HUDEP-2 (cell line): Measurements from ENCODE around the gene SLC6A3.

Experiments used
- DNase-seq, 76 experiments: peaks; one replicate each; lab custom pipeline; 2025; ENCODE audit not compliant: unreplicated experiment in 76 of 76; lab: John Stamatoyannopoulos, UW

SLC6A3 gene

GRCh38 chr5:1392261-1392660 lies 53.0 kb downstream of the SLC6A3 start:
- no peak for DNase-seq

GRCh38 chr5:1391691-1392090 lies 53.5 kb downstream of the SLC6A3 start:
- DNase-seq = no peak

GRCh38 chr5:1390861-1391600 lies 54.2 kb downstream of the SLC6A3 start:
- no peak for DNase-seq

- DNase-seq = no peak
These were observed 54.9 kb downstream of the SLC6A3 start for GRCh38 chr5:1390333-1390732.

- no peak for DNase-seq
These were observed 56.8 kb downstream of the SLC6A3 start for GRCh38 chr5:1388383-1388967.

GRCh38 chr5:1387876-1388275 lies 57.4 kb downstream of the SLC6A3 start:
- DNase-seq = no peak

GRCh38 chr5:1387059-1387755 lies 58.0 kb downstream of the SLC6A3 start:
- no peak for DNase-seq

GRCh38 chr5:1386274-1386717 lies 58.9 kb downstream of the SLC6A3 start:
- DNase-seq = peak in 2 of 76 experiments; percentile 11 to 30

- peak in 72 of 76 experiments; percentile 5 to 86 (median 63) for DNase-seq
These were observed 59.6 kb downstream of the SLC6A3 start for GRCh38 chr5:1385395-1386273.

GRCh38 chr5:1384521-1384920 lies 60.7 kb downstream of the SLC6A3 start:
- DNase-seq = no peak

- DNase-seq = no peak
These were observed 61.3 kb downstream of the SLC6A3 start for GRCh38 chr5:1383886-1384401.

- DNase-seq = no peak
These were observed 61.9 kb downstream of the SLC6A3 start for GRCh38 chr5:1383344-1383743.

GRCh38 chr5:1382248-1382700 lies 63.0 kb downstream of the SLC6A3 start:
- no peak for DNase-seq

GRCh38 chr5:1381370-1382247 lies 63.6 kb downstream of the SLC6A3 start:
- DNase-seq = no peak

- DNase-seq = no peak
These were observed 64.3 kb downstream of the SLC6A3 start for GRCh38 chr5:1380910-1381309.

GRCh38 chr5:1380011-1380817 lies 65.0 kb downstream of the SLC6A3 start:
- peak in 7 of 76 experiments; percentile 9 to 24 (median 14) for DNase-seq

GRCh38 chr5:1378866-1379659 lies 66.2 kb downstream of the SLC6A3 start:
- no peak for DNase-seq

GRCh38 chr5:1378096-1378495 lies 67.1 kb downstream of the SLC6A3 start:
- no peak for DNase-seq
